Measurements from ENCODE around the gene WIF1.

- TF ChIP-seq CTCF (conservative IDR thresholded peaks at IDR 0.05 in 1 of 2, IDR thresholded peaks at IDR 0.05 in 1 of 2; ENCODE audit: low read depth in 1 of 2, low read length in 2 of 2): no peak
- TF ChIP-seq EZH2 (IDR thresholded peaks at IDR 0.05; ENCODE audit: low read length, missing control alignments): no peak
Measured at GRCh38 chr12:65016881-65017650, 104.0 kb downstream of the WIF1 start.

Data from fibroblast of lung (primary cell).